ENCODE results near the gene SHH. TPM values are rescaled to one million over a fixed set of nuclear protein-coding genes. Genes with fewer than 3 reads are reported as not detected.
A peak's percentile ranks its signal among the peaks of the same experiment; 100 is the strongest.

SHH gene
- total RNA-seq, 6 donors from 2014 or later, result 6.1 to 9.6 (median 6.2) TPM

DNA sequence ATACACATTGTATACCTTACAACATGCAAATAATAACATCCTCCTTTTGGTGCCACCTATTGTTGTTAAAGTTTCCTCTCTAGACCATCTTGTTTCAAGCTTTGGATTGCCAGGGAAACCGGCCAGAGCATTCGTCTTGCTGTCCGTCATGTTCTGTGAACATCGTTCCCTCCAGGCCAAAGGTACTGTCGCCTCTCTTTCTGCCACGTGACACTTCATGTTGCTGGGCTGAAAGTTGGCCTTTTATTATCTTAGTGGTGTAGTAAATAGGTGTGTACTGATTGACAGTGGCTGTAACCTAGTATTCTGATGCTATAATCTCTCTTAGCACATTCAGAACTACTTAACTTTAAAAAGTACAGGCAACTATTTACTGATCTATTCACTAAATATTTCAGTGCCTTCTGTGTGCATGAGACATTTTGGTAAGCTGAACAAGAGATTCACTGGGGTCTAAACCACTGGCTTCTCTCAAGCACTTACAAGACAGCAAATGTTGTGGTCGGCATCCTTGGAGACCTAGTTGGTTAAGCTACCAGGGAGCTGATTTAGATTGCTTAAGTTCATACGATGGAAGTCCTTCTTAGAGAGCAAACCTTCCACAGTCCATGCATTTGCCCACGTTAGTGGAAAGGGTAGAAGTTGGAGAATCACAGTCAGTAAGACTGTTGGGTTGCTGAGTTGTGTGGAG lies 52.4 kb downstream of the SHH start:
- no peak overlapping the region for H3K4me3 ChIP-seq
- no peak overlapping the region for H3K27ac ChIP-seq
- TF ChIP-seq POLR2AphosphoS5 (IDR thresholded peaks at IDR 0.05), result no peak
- no peak for TF ChIP-seq POLR2A (IDR thresholded peaks at IDR 0.05)
- TF ChIP-seq EP300 (IDR thresholded peaks at IDR 0.05), result no peak
- TF ChIP-seq, protein P1, sequence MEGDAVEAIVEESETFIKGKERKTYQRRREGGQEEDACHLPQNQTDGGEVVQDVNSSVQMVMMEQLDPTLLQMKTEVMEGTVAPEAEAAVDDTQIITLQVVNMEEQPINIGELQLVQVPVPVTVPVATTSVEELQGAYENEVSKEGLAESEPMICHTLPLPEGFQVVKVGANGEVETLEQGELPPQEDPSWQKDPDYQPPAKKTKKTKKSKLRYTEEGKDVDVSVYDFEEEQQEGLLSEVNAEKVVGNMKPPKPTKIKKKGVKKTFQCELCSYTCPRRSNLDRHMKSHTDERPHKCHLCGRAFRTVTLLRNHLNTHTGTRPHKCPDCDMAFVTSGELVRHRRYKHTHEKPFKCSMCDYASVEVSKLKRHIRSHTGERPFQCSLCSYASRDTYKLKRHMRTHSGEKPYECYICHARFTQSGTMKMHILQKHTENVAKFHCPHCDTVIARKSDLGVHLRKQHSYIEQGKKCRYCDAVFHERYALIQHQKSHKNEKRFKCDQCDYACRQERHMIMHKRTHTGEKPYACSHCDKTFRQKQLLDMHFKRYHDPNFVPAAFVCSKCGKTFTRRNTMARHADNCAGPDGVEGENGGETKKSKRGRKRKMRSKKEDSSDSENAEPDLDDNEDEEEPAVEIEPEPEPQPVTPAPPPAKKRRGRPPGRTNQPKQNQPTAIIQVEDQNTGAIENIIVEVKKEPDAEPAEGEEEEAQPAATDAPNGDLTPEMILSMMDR (IDR thresholded peaks at IDR 0.05), result no peak
- DNase-seq (no peak), ATAC-seq (ENCODE audit: low FRiP score in 2 of 2) (no peak)
- H3K36me3 ChIP-seq, result peaks cover 0 to 37% (median 5%) of the 10 kb centered on the region in 4 donors
- H3K27me3 ChIP-seq, result no peaks in the 10 kb centered on the region
- WGBS, 2 donors, result 73 to 82% methylated on average over 9 of the region's 9 CpGs
- peaks cover 27 to 41% (median 34%) of the 10 kb centered on the region in 4 donors for H3K4me1 ChIP-seq
- H3K9me3 ChIP-seq, result no peaks in the 10 kb centered on the region

GRCh38 chr7:155758348-155758747 lies 53.9 kb downstream of the SHH start:
- Histone ChIP-seq H3K36me3 (peaks cover 0 to 23% (median 2%) of the 10 kb centered on the region in 4 donors), H3K27ac (no peak overlapping the region), H3K4me3 (no peak overlapping the region), H3K9me3 (no peaks in the 10 kb centered on the region), H3K4me1 (peaks cover 22 to 43% (median 33%) of the 10 kb centered on the region in 4 donors), H3K27me3 (no peaks in the 10 kb centered on the region)
- DNase-seq (no peak), ATAC-seq (ENCODE audit: low FRiP score in 2 of 2) (no peak)
- TF ChIP-seq POLR2A (IDR thresholded peaks at IDR 0.05) (no peak), POLR2AphosphoS5 (IDR thresholded peaks at IDR 0.05) (no peak), EP300 (IDR thresholded peaks at IDR 0.05) (no peak)
- TF ChIP-seq, protein P1 (IDR thresholded peaks at IDR 0.05), result no peak
- WGBS, 2 donors, result 90 to 100% methylated on average over 5 to 10 of the region's 10 CpGs

- Histone ChIP-seq H3K4me1 (peaks cover 11 to 39% (median 31%) of the 10 kb centered on the region in 4 donors), H3K9me3 (no peaks in the 10 kb centered on the region), H3K4me3 (no peak overlapping the region), H3K36me3 (peaks cover 0 to 14% (median 2%) of the 10 kb centered on the region in 4 donors), H3K27ac (peak overlapping the region in 1 of 4 donors; percentile 19), H3K27me3 (no peaks in the 10 kb centered on the region)
- TF ChIP-seq, protein P1 (IDR thresholded peaks at IDR 0.05), result no peak
- 85 to 93% methylated on average over 9 of the region's 9 CpGs for WGBS, 2 donors
- DNase-seq (no peak), ATAC-seq (ENCODE audit: low FRiP score in 2 of 2) (peak in 1 of 2 donors; percentile 58)
Observed at GRCh38 chr7:155756322-155756721, 55.9 kb downstream of the SHH start.

DNA sequence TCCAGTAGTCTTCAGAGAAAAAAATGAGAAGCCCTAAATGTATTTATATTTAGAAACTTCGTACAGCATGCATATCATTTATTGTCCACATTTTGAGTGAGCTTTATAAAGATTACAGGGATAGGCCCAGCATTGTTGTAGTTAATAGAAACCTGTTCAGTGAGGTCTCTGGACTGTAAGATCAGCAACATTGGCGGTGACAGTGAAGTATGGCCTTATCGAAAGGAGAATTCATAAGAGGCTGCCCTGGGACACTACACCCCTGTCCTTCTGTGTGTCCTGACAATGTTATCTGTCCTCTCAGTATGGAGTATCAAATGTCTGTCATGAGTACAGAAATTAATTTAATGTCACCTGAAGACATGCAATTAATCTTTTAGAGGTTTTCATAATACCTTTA lies 57.2 kb downstream of the SHH start:
- H3K27me3 ChIP-seq, result no peaks in the 10 kb centered on the region
- H3K4me3 ChIP-seq, result no peak overlapping the region
- no peaks in the 10 kb centered on the region for H3K9me3 ChIP-seq
- peaks cover 0 to 12% (median under 1%) of the 10 kb centered on the region in 4 donors for H3K36me3 ChIP-seq
- 67 to 73% methylated on average over 3 of the region's 3 CpGs for WGBS, 2 donors
- TF ChIP-seq, protein P1 (IDR thresholded peaks at IDR 0.05), result no peak
- TF ChIP-seq POLR2A (IDR thresholded peaks at IDR 0.05), result no peak
- no peak for TF ChIP-seq EP300 (IDR thresholded peaks at IDR 0.05)
- no peak for TF ChIP-seq POLR2AphosphoS5 (IDR thresholded peaks at IDR 0.05)
- ATAC-seq (ENCODE audit: low FRiP score in 2 of 2) (no peak), DNase-seq (no peak)
- H3K27ac ChIP-seq, result no peak overlapping the region
- peaks cover 15 to 45% (median 31%) of the 10 kb centered on the region in 4 donors for H3K4me1 ChIP-seq

DNA sequence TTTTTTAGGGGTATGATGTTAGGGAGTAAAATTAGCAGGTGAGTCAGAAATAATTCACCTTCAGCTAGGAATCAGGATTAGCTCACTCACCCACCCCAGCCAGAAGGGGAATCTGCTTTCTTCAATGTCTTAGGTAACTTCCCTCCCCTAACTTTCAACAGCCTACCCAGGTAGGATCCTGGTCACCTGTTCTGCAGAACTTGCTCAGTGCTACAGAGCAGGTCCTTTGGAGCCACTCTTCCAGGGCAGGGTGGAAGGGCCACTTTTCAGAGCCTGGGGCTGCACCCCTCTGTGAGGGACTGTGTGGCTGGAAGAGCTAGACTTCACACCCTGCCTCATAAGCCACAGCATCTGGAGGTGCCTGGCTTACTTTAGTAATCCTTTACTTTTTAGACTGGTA lies 58.1 kb downstream of the SHH start:
- Histone ChIP-seq H3K36me3 (peaks cover 0 to 7% (median 0%) of the 10 kb centered on the region in 4 donors), H3K27me3 (no peaks in the 10 kb centered on the region), H3K27ac (no peak overlapping the region), H3K9me3 (no peaks in the 10 kb centered on the region), H3K4me3 (no peak overlapping the region), H3K4me1 (peaks cover 15 to 46% (median 31%) of the 10 kb centered on the region in 4 donors)
- no peak for DNase-seq
- peak in 1 of 2 donors; percentile 68 for ATAC-seq (ENCODE audit: low FRiP score in 2 of 2)
- TF ChIP-seq, protein P1 (IDR thresholded peaks at IDR 0.05), result no peak
- TF ChIP-seq POLR2A (IDR thresholded peaks at IDR 0.05) (no peak), POLR2AphosphoS5 (IDR thresholded peaks at IDR 0.05) (no peak)

Measured in upper lobe of left lung (tissue), 6 donors.